ENCODE data around the gene RBMS3. TPM values are rescaled to one million over a fixed set of nuclear protein-coding genes. Genes with fewer than 3 reads are reported as not detected.

Gene RBMS3
- total and polyA plus RNA-seq, 9 donors, result 11.6 to 79.2 (median 63.1) TPM

- Histone ChIP-seq H3K4me3 (no peak overlapping the region), H3K27ac (no peak overlapping the region), H3K27me3 (no peaks in the 10 kb centered on the region), H3K4me1 (ENCODE audit: insufficient read depth) (peaks cover 2% of the 10 kb centered on the region), H3K9me3 (no peaks in the 10 kb centered on the region), H3K36me3 (no peaks in the 10 kb centered on the region)
- TF ChIP-seq CTCF (IDR thresholded peaks at IDR 0.05) (no peak), POLR2A (IDR thresholded peaks at IDR 0.05) (no peak)
- DNase-seq, result no peak
- intact Hi-C loops (cut with DNase I), result loop anchor here in 2 of 4 donors (10.0 kb wide), 2 partner anchors 475 to 845 kb away; partner anchors contain the start of gene RBMS3 (in 1 of the 2)
Observed at GRCh38 chr3:29760226-29760685, 479.4 kb downstream of the RBMS3 start.

GRCh38 chr3:29761517-29761916 lies 480.6 kb downstream of the RBMS3 start:
- intact Hi-C loops (cut with DNase I), result loop anchor here in 2 of 4 donors (10.0 kb wide), 2 partner anchors 477 to 847 kb away; partner anchors contain the start of gene RBMS3 (in 1 of the 2)
- Histone ChIP-seq H3K27me3 (no peaks in the 10 kb centered on the region), H3K36me3 (no peaks in the 10 kb centered on the region), H3K4me3 (no peak overlapping the region), H3K27ac (no peak overlapping the region), H3K4me1 (ENCODE audit: insufficient read depth) (peaks cover 2% of the 10 kb centered on the region), H3K9me3 (no peaks in the 10 kb centered on the region)
- TF ChIP-seq CTCF (IDR thresholded peaks at IDR 0.05) (no peak), EP300 (IDR thresholded peaks at IDR 0.05) (no peak), POLR2A (IDR thresholded peaks at IDR 0.05) (no peak)
- DNase-seq, result no peak
- WGBS, 3 donors, result 97 to 99% (median 99%) methylated on average over 2 of the region's 2 CpGs

GRCh38 chr3:29763115-29763514 lies 482.2 kb downstream of the RBMS3 start:
- Histone ChIP-seq H3K9me3 (no peaks in the 10 kb centered on the region), H3K27me3 (no peaks in the 10 kb centered on the region), H3K4me3 (no peak overlapping the region), H3K36me3 (no peaks in the 10 kb centered on the region), H3K27ac (no peak overlapping the region), H3K4me1 (ENCODE audit: insufficient read depth) (peaks cover 2% of the 10 kb centered on the region)
- no peak for DNase-seq
- intact Hi-C loops (cut with DNase I), result loop anchor here in 2 of 4 donors (10.0 kb wide), 2 partner anchors 478 to 848 kb away; partner anchors contain the start of gene RBMS3 (in 1 of the 2)
- no peak for TF ChIP-seq EP300 (IDR thresholded peaks at IDR 0.05)
- TF ChIP-seq POLR2A (IDR thresholded peaks at IDR 0.05), result no peak
- no peak for TF ChIP-seq CTCF (IDR thresholded peaks at IDR 0.05)
- whole genome bisulfite sequencing, 3 donors, result 94 to 99% (median 98%) methylated on average over 1 of the region's 1 CpG

- H3K4me1 ChIP-seq (ENCODE audit: insufficient read depth), result peaks cover 2% of the 10 kb centered on the region
- H3K27ac ChIP-seq, result no peak overlapping the region
- H3K4me3 ChIP-seq, result no peak overlapping the region
- H3K9me3 ChIP-seq, result no peaks in the 10 kb centered on the region
- no peak for DNase-seq
- H3K27me3 ChIP-seq, result no peaks in the 10 kb centered on the region
- H3K36me3 ChIP-seq, result no peaks in the 10 kb centered on the region
- TF ChIP-seq CTCF (IDR thresholded peaks at IDR 0.05), result no peak
- no peak for TF ChIP-seq POLR2A (IDR thresholded peaks at IDR 0.05)
- no peak for TF ChIP-seq EP300 (IDR thresholded peaks at IDR 0.05)
- intact Hi-C loops (cut with DNase I), result loop anchor here in 2 of 4 donors (10.0 kb wide), 2 partner anchors 479 to 849 kb away; partner anchors contain the start of gene RBMS3 (in 1 of the 2)
- 75 to 83% (median 76%) methylated on average over 3 of the region's 3 CpGs for WGBS, 3 donors
Observed at GRCh38 chr3:29764041-29764440, 483.2 kb downstream of the RBMS3 start.
